Measurements from ENCODE around the gene BEGAIN.

BEGAIN gene

GRCh38 chr14:100580316-100581227 is 6.6 kb downstream of the BEGAIN start:
- DNase-seq, result no peak

DNA sequence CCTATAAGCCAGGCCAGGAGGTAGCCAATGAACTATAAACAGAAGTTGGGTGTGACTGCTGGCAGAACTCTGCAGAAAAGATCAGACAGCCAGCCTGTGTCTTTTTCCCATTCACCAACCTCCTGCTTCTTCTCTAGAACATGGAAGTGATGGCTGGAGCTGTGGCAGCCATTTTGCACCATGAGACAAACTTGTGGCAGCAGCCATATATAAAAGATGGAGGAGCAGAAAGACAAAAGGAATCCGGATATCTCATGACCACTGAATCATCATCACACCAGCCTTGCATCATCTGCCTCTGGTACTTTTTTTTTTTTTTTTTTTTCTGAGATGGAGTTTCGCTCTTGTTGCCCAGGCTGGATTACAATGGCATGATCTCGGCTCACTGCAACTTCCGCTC is 8.7 kb downstream of the BEGAIN start:
- DNase-seq, result no peak

- no peak for DNase-seq
These were observed 9.2 kb downstream of the BEGAIN start for GRCh38 chr14:100577986-100578431.

GRCh38 chr14:100577321-100577985 is 9.8 kb downstream of the BEGAIN start:
- no peak for DNase-seq

- DNase-seq, result no peak
These were observed 10.8 kb downstream of the BEGAIN start for GRCh38 chr14:100576091-100577085.

DNA sequence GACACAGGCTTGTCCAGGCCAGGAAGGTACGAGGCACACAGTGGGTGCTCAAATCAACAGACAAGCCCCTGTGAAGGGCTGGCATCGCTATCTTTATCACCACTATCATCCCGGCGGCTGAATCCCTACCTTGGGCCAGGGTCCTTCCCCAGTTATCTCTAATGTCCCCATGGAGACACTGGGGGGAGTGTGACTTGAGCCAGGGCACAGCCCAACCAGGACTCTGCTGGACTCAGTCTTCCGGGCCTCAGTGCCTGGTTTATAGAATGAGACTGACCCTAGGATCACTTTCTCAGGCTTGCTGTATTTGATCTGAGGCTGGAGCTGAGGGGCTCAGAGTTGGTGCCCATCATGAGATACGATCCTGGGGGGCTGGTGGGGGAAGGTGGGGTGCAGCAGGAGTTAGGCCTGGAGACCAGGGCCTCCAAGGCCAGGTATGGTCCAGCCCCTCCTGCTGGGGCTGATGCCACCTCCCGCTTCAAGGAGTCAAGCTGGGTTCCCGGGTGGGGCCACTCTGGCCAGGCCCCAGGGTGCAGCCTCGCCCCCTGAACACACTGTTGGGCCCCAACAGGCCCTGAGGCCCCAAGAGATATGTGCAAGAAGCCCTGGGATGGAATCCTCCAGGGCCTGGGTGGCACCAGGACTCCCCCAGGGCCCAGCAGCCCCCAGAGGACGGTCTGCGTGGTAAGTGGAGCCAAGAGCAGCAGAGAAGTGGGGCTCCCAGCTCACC is 11.8 kb downstream of the BEGAIN start:
- no peak for DNase-seq

- DNase-seq, result no peak
These were observed 12.6 kb downstream of the BEGAIN start for GRCh38 chr14:100574642-100575031.

GRCh38 chr14:100573757-100574641 is 13.2 kb downstream of the BEGAIN start:
- DNase-seq, result no peak

DNA sequence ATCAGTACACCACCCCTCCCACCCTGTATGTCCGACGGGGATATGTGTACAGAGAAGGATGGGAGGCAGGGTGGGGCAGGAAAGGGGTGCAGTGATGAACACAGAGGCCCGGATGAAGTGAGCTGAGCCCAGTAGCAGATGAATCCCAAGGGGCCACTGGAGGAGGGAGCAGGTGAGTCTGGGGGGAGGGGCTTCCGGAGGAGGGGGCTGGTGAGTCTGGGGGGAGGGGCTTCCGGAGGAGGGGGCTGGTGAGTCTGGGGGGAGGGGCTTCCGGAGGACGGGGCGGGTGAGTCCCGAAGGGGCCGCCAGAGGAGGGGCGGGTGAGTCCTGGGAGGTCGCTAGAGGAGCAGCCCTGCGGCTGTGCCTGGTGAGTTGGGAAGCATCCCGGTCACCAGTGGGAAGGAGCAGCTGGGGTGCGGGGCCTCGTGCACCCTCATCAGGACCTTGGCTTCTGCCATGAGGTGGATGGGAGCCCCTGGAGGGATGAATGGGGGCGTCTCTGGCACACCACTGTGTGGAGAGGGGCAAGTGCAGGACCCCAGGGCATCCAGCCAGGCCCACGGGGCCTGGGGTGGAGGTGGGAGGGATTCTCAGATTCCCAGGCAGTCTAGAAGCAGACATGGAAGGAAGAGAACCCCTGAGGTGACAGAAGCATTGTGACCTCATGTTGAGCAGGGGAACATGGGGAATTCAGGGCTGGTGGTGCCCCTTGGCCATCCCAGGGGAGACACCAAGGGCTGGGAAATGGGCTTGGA is 14.0 kb downstream of the BEGAIN start:
- DNase-seq, result no peak

DNA sequence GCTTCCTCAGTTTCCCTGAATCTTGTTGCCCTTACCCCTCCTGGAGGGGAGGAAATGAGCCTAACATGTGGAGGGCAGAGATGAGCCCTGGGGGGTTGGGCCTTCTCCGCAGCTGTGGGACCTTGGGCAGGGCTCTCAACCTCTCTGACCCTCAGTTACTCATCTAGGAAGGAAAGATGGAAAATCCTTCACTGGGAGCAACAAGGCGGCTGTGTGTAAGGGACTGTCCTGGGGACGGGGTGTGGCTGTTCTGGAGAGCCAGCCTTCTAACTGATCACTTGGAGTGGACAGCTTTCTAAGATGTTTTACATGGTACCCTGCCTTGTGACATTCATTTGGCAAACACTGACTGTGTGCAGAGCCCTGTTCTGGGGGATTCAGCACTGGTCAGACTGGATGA is 14.7 kb downstream of the BEGAIN start:
- DNase-seq, result no peak

DNA sequence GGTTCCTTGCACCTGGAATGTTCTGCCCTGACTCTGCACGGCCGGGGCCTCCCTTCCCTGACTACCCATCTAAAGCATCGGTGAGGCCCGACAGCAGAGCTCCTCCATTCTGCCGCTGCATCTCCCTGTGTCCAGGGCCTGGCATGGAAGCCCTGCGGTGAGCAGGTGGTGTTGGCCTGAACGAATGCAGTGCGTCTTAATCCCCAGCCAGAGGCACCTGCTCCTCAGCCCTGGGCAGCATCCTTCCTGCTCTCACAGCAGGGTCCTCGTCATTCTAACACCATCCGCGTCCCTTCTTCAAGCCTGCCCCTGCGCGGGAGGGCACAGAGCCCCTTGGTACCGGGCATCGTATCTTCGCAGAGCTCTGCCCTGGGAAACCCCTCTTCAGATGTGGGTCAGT is 15.4 kb downstream of the BEGAIN start:
- no peak for DNase-seq

DNA sequence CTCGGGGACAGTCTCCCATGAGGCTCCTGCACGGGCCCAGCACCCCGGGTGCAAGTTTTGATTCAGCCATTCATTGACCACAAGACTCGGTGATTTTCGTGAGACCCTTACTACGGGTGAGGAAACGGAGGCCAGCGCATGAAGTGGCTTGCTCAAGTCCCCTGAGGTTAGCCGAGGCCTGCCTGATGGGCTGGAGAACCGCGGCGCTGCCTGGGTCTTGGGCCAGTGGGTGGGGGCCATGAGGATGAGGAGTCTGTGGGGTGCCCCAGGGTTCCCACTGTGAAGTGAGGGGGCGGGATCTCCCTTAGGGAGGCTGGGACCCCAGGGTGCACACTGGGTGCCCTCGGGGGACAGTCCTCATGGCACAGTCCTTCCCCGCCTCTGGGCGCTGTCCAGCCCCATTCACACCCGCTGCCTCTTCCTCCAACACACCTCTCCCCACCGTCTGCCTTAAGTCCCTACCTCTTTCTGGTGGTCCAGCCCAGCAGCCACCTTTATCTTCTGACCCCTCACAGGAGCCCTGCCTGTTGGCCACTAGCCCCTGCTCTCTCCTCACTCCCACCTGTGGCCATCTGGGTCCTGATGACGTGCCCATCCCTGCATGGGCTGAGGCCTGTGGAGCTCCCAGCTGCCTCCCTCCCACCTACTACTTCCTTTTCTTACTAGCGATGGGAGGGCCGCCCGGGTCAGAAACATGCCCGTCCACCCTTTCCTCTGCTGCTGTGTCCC is 16.3 kb downstream of the BEGAIN start:
- DNase-seq, result no peak

GRCh38 chr14:100569734-100570286 is 17.4 kb downstream of the BEGAIN start:
- no peak for DNase-seq

DNA sequence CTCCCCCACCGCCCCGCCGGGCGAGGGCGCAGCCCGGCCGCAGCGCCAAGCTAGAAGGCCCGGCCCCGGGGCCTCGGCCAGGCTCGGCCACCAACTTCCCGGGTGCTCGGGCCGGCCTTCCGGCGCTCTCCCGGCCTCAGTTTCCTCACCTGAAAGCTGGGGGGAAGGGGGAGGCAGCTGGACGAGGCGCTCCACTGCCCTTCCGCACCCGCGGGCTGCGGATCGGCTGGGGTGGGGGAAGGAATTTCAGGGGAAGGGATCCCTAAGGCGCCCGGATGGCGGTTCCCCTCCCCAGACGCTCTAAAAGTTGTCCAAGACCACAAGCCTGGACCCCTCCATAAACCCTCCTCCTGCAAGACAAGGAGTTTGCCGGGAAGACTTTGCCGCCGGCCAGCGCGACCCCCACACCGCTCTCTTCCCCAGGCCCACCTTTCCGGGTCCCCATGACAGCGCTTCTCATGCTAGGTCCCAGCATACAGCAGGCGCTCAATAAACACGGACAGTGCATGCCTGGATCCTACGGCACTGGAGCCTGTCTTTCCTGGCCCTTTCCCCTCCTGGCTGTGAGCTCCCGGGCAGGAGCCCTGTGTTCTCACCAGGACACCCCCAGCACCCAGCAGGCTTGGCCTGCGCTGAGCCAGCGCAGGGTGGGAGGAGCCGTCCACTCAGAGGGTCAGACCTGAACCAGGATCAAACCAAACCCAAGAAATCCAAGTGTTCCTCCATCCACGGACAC is 18.1 kb downstream of the BEGAIN start:
- DNase-seq, result no peak

- DNase-seq, result no peak
These were observed 18.8 kb downstream of the BEGAIN start for GRCh38 chr14:100568164-100568997.

DNA sequence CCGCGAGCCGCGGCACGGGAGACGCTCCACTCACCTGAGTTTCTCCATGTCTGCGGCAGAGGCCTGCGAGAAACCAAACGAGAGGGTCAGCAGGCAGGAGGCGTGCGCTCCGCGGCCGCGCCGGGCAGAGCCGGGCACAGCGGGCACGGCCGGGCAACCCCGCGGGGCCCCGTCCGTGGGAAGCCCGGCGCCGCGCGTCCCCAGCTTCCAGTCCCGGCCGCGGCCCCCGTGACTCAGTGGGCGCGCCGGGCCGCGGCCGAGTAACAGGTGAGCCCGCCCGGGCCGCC is 19.4 kb downstream of the BEGAIN start:
- no peak for DNase-seq

DNA sequence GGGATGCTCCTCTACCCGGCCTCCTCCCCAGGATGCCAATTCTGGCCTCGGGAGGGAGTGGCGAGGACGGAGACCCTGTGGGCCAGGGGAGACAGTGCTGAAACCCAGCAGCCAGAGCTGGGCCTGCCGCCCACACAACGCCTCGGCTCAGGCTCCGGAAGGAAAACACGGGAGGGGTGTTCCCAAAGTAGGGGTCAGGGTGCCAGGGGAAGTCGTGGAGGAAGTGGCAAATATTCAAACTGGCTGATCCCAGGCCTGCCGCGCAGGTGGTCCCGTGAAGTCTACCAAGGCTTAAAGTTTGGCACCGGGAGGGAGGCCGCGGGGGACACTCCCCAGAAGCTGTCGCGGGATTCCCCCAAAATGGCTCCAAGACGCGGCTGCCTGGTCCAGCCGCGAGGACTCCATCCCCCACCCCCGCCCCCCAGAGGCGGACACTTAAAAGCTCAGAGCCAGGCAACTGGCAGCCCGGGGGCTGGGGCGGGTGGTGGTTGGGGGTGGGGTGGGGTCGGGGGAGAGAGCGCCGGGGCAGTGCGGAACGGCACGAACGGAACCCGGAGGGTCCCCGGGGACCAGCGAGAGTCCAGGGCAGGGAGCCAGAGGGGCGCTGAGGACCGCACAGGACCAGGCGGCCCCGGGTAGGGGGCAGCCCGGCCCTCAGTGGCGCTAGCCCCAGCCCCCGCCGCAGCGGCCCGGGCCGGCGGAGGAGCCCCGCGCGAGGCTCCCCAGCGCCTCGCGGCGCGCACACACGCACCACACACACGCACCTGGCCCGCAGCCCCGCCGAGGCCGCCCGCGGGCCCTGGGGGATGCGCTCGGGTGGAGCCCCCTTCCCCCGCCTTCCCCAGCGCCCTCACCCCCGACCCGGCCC is 20.0 kb downstream of the BEGAIN start:
- DNase-seq, result no peak
